Measurements from ENCODE around the gene MPV17.

- TF ChIP-seq POLR2AphosphoS5 (IDR thresholded peaks at IDR 0.05; ENCODE audit: low read depth, low read length) (no peak), CC2D1A (CRISPR knock-in tag; IDR thresholded peaks at IDR 0.05) (no peak), E2F5 (CRISPR knock-in tag; conservative IDR thresholded peaks at IDR 0.05) (no peak), FOXA1 (IDR thresholded peaks at IDR 0.05) (no peak), FOXA1 (CRISPR knock-in tag; IDR thresholded peaks at IDR 0.05) (no peak), MXI1 (IDR thresholded peaks at IDR 0.05; ENCODE audit: borderline replicate concordance, low read depth, low read length) (no peak)
Measured at GRCh38 chr2:27335311-27335710, 12.4 kb upstream of the MPV17 start.

All from HepG2 (cell line).